C4-2B (cell line): Measurements from ENCODE around the gene CDKN1A.

ENCODE experiments used
- H3K27ac ChIP-seq: fragments of 450-650 bp; 2 replicates; pipeline ENCODE4 v1.5.1; 2017
- CTCF ChIP-seq: fragments of 450-650 bp; conservative IDR thresholded peaks from 2 replicates; pipeline ENCODE4 v1.5.1; 2017; ENCODE audit warnings: mild to moderate bottlenecking
- ZFX ChIP-seq: fragments of 450-650 bp; IDR thresholded peaks from 2 replicates; pipeline ENCODE4 v1.6.1; 2017

The CDKN1A gene

GRCh38 chr6:36685926-36686667, 7.6 kb downstream of the CDKN1A start:
- no peak overlapping the region for H3K27ac ChIP-seq

GRCh38 chr6:36686668-36687513, 8.4 kb downstream of the CDKN1A start:
- TF ChIP-seq ZFX (no peak), CTCF (no peak)
- no peak overlapping the region for H3K27ac ChIP-seq

More at GRCh38 chr6:36685926-36686667, 7.6 kb downstream of the CDKN1A start:
- TF ChIP-seq CTCF: no peak
- no peak for TF ChIP-seq ZFX

- no peak for TF ChIP-seq ZFX
- no peak for TF ChIP-seq CTCF
- no peak overlapping the region for H3K27ac ChIP-seq
Measured at GRCh38 chr6:36688063-36688738, 9.7 kb downstream of the CDKN1A start.

- TF ChIP-seq ZFX: no peak
- no peak for TF ChIP-seq CTCF
- no peak overlapping the region for H3K27ac ChIP-seq
Measured at GRCh38 chr6:36688739-36689075, 10.2 kb downstream of the CDKN1A start.

- H3K27ac ChIP-seq: no peak overlapping the region
- TF ChIP-seq ZFX (no peak), CTCF (no peak)
Measured at GRCh38 chr6:36691011-36691410, 12.5 kb downstream of the CDKN1A start.

GRCh38 chr6:36691612-36692011, 13.1 kb downstream of the CDKN1A start:
- TF ChIP-seq ZFX (no peak), CTCF (no peak)
- H3K27ac ChIP-seq: no peak overlapping the region

GRCh38 chr6:36692220-36692619, 13.7 kb downstream of the CDKN1A start:
- no peak overlapping the region for H3K27ac ChIP-seq
- TF ChIP-seq CTCF (no peak), ZFX (no peak)
